ENCODE results near the gene SFTPA2.
"Not testable (repeated sequence)": the region's sequence is repeated elsewhere in the genome, so short reads cannot be mapped to it uniquely, and the experiment has no call there.

The SFTPA2 gene

DNA sequence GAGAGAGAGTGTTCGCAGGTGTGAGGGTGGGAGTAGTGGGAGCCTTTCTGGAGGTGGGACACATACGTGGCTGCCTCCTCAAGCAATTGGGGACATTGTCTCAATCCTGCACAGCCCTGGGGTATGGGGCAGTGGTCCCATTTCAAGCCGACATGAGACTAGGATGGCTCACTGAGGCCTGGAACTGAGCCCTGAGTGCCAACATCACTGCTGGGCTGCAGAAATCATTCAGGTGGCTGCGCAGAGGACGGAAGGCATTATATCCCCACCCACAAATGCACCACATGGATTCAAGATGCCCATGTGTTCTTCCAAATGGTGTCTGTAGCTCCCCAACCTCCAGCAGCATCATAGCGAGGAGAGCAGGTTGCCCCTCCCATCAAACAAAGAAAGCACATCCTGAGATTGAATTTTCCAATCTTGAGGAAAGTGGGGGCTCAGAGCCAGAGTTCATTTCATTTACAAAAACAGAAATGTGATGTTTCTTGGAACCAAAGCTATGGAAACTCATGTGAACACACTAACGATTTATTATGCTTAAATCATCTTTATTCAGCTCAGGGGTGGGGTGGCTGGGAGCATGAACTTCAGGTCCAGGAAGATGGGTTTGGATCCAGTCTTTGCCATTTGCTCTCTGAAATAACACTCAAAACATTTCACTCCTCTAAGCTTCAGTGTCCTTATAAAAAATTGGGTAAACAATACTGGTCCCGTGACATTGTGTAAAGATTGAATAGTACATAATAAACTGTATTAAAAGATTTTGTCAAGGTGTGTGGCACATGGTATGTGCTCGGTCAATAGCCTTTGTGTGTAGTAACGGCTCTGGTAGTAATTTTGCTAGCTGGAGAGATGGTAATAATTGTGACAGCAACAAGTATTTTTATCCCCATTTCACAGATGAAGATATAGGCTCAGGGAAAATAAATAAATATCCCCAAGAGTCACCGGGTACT, 4.6 kb downstream of the SFTPA2 start:
- Histone ChIP-seq H2AFZ (ENCODE audit: low read depth, low read length) (no peak overlapping the region), H4K20me1 (ENCODE audit: insufficient read depth, low read length) (no peaks in the 10 kb centered on the region), H3K27ac (ENCODE audit: low read length) (no peak overlapping the region), H3K4me3 (ENCODE audit: low read length) (no peak overlapping the region), H3K36me3 (replicated peaks; ENCODE audit: low read depth, low read length) (no peaks in the 10 kb centered on the region), H3K4me2 (ENCODE audit: low read length) (no peak overlapping the region), H3K79me2 (ENCODE audit: low read length) (no peaks in the 10 kb centered on the region), H3K27me3 (ENCODE audit: low read depth, low read length) (no peaks in the 10 kb centered on the region), H3K4me1 (ENCODE audit: low read length) (peaks cover 11% of the 10 kb centered on the region; the same call in 1 of the 2 replicates), H3K9ac (ENCODE audit: low read length) (no peak overlapping the region), H3K9me3 (ENCODE audit: insufficient read depth, low read length) (no peaks in the 10 kb centered on the region)
- no peak for TF ChIP-seq EZH2phosphoT487 (IDR thresholded peaks at IDR 0.05; ENCODE audit: low read depth)
- TF ChIP-seq, protein P1, sequence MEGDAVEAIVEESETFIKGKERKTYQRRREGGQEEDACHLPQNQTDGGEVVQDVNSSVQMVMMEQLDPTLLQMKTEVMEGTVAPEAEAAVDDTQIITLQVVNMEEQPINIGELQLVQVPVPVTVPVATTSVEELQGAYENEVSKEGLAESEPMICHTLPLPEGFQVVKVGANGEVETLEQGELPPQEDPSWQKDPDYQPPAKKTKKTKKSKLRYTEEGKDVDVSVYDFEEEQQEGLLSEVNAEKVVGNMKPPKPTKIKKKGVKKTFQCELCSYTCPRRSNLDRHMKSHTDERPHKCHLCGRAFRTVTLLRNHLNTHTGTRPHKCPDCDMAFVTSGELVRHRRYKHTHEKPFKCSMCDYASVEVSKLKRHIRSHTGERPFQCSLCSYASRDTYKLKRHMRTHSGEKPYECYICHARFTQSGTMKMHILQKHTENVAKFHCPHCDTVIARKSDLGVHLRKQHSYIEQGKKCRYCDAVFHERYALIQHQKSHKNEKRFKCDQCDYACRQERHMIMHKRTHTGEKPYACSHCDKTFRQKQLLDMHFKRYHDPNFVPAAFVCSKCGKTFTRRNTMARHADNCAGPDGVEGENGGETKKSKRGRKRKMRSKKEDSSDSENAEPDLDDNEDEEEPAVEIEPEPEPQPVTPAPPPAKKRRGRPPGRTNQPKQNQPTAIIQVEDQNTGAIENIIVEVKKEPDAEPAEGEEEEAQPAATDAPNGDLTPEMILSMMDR (IDR thresholded peaks at IDR 0.05; ENCODE audit: low read depth, low read length), result no peak

DNA sequence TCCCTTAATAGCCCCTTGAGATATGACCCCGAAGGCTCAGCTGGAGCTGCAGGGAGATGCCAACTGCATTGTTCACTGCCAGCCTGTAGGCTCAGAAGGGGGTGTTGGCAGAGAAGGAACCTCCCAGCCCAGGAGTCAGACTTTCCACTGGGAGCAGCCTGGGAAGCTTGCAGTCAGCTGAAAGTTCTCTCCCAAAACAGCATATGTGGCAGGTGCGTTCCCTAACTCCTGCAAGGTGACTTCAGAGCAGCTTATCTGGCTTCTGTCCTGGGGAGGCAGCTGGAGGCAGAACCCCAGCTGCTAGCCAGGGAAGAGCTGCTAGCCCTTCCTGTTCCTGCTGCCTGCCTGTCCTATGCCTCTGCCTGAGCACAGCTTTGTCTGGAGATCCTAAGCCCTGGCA, 8.1 kb downstream of the SFTPA2 start:
- no peak overlapping the region for H3K4me3 ChIP-seq (ENCODE audit: low read length)
- H2AFZ ChIP-seq (ENCODE audit: low read depth, low read length), result no peak overlapping the region
- H3K27ac ChIP-seq (ENCODE audit: low read length), result no peak overlapping the region
- no peaks in the 10 kb centered on the region for H3K36me3 ChIP-seq (replicated peaks; ENCODE audit: low read depth, low read length)
- no peak overlapping the region for H3K9ac ChIP-seq (ENCODE audit: low read length)
- no peaks in the 10 kb centered on the region for H4K20me1 ChIP-seq (ENCODE audit: insufficient read depth, low read length)
- no peak overlapping the region for H3K4me2 ChIP-seq (ENCODE audit: low read length)
- H3K79me2 ChIP-seq (ENCODE audit: low read length), result no peaks in the 10 kb centered on the region
- TF ChIP-seq, protein P1 (IDR thresholded peaks at IDR 0.05; ENCODE audit: low read depth, low read length), result no peak
- TF ChIP-seq EZH2phosphoT487 (IDR thresholded peaks at IDR 0.05; ENCODE audit: low read depth), result no peak
- H3K27me3 ChIP-seq (ENCODE audit: low read depth, low read length), result no peaks in the 10 kb centered on the region
- no peaks in the 10 kb centered on the region for H3K9me3 ChIP-seq (ENCODE audit: insufficient read depth, low read length)
- H3K4me1 ChIP-seq (ENCODE audit: low read length), result peaks cover 2% of the 10 kb centered on the region; the same call in 1 of the 2 replicates

DNA sequence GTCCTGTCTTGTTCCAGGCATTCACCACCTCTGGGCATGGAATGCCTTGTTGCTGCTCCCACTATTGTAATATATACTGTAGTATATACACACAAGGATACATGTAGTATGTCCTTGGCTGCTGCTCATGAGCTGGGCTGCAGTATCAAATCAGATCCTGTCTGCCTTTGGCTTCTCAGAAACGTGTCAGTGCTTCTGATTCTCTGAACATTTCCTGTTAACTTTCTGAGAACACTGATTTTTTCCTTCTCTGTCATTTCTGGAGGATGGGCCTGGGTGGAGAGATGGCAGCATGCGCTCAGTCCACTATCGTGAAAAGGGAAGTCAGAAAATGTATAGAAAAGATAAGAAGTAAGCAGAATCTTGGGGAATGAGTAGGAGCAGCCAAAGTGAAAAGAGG, 12.2 kb downstream of the SFTPA2 start:
- H3K4me3 ChIP-seq (ENCODE audit: low read length), result no peak overlapping the region
- no peak overlapping the region for H3K9ac ChIP-seq (ENCODE audit: low read length)
- no peaks in the 10 kb centered on the region for H3K36me3 ChIP-seq (replicated peaks; ENCODE audit: low read depth, low read length)
- no peaks in the 10 kb centered on the region for H3K9me3 ChIP-seq (ENCODE audit: insufficient read depth, low read length)
- H3K4me2 ChIP-seq (ENCODE audit: low read length), result no peak overlapping the region
- H3K79me2 ChIP-seq (ENCODE audit: low read length), result no peaks in the 10 kb centered on the region
- H3K27ac ChIP-seq (ENCODE audit: low read length), result no peak overlapping the region
- TF ChIP-seq EZH2phosphoT487 (IDR thresholded peaks at IDR 0.05; ENCODE audit: low read depth), result no peak
- TF ChIP-seq, protein P1 (IDR thresholded peaks at IDR 0.05; ENCODE audit: low read depth, low read length), result no peak
- H3K4me1 ChIP-seq (ENCODE audit: low read length), result peaks cover 2% of the 10 kb centered on the region; the same call in 1 of the 2 replicates
- H2AFZ ChIP-seq (ENCODE audit: low read depth, low read length), result no peak overlapping the region
- H4K20me1 ChIP-seq (ENCODE audit: insufficient read depth, low read length), result no peaks in the 10 kb centered on the region
- H3K27me3 ChIP-seq (ENCODE audit: low read depth, low read length), result no peaks in the 10 kb centered on the region

DNA sequence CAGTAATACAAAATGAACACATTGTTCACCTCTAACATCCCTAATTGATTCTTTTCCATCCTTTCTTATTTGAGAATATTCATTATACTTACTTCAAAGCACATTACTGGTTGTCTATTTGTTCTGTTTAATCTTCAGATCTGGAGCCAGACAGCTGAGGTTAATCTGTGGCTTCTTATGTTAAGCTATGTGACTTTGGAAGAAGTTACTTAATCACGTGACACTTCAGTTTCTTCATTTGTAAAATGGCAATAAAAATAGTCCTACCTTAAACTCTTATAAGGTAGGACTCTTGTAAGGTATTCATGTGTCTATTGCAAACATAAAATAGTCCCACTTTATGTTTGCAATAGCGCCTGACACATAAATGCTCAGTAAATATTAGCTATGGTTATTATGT, 13.1 kb downstream of the SFTPA2 start:
- not testable (repeated sequence) for H3K4me3 ChIP-seq (ENCODE audit: low read length); H3K27me3 ChIP-seq (ENCODE audit: low read depth, low read length); H3K9ac ChIP-seq (ENCODE audit: low read length); H3K4me1 ChIP-seq (ENCODE audit: low read length); H3K27ac ChIP-seq (ENCODE audit: low read length); H3K9me3 ChIP-seq (ENCODE audit: insufficient read depth, low read length); H3K79me2 ChIP-seq (ENCODE audit: low read length); H3K36me3 ChIP-seq (replicated peaks; ENCODE audit: low read depth, low read length); H3K4me2 ChIP-seq (ENCODE audit: low read length); H2AFZ ChIP-seq (ENCODE audit: low read depth, low read length); H4K20me1 ChIP-seq (ENCODE audit: insufficient read depth, low read length)

DNA sequence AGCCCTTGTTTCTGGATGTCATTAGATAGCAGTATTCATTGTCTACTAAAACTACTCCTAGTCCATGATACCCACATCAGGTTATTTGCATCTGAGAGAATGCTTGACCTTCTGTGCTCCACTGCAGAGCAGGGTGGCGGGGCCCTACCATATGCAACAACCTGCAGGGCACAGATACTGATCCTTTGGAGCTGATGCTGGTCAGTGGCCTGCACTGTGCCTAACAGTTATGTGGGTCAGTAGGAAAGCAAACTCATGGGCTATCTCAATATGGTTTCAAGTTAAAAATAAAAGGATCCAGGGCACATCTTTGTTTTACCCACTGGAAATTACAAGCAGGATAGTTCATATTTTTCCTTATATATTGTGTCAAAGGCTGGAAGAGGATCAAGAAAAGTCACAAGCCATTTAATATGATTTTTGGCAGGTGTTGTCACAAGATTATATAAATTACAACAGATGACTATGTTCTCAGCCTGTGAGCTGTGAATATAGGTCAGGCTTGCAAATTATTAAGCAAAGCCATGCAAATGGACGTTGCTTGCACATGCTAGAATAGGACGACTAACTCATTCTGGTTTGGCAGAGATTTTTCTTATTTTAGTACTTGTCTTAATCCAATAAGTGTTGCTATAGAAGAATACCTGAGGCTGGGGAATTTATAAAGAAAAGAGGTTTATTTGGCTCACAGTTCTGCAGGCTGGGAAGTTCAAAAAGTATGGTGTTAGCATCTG, 15.1 kb downstream of the SFTPA2 start:
- not testable (repeated sequence) for H3K27me3 ChIP-seq (ENCODE audit: low read depth, low read length); H3K27ac ChIP-seq (ENCODE audit: low read length); H3K9me3 ChIP-seq (ENCODE audit: insufficient read depth, low read length); H4K20me1 ChIP-seq (ENCODE audit: insufficient read depth, low read length); H3K4me2 ChIP-seq (ENCODE audit: low read length); H3K79me2 ChIP-seq (ENCODE audit: low read length); H2AFZ ChIP-seq (ENCODE audit: low read depth, low read length); H3K4me3 ChIP-seq (ENCODE audit: low read length); H3K36me3 ChIP-seq (replicated peaks; ENCODE audit: low read depth, low read length); H3K9ac ChIP-seq (ENCODE audit: low read length)
- H3K4me1 ChIP-seq (ENCODE audit: low read length), result peaks cover 15% of the 10 kb centered on the region

DNA sequence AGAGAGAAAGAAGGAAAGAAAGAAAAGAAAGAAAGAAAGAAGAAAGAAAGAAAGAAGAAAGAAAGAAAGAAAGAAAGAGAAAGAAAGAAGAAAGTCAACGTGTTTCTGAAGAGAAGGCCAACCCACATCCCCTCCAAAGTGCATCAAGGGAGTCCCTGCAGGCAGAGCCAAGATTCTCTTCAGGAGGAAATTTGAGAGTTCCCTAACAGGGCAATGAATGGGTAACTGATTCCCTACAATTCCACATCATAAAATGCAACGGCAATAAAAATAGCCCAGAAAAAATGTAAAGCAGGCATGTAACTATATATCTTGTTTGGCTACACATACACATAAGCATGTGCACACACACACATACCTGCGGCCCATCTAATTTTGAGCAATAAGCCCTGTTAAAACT, 15.8 kb downstream of the SFTPA2 start:
- H3K9ac ChIP-seq (ENCODE audit: low read length); H3K27me3 ChIP-seq (ENCODE audit: low read depth, low read length); H3K27ac ChIP-seq (ENCODE audit: low read length); H4K20me1 ChIP-seq (ENCODE audit: insufficient read depth, low read length); H3K4me3 ChIP-seq (ENCODE audit: low read length); H3K4me2 ChIP-seq (ENCODE audit: low read length); H3K36me3 ChIP-seq (replicated peaks; ENCODE audit: low read depth, low read length); H2AFZ ChIP-seq (ENCODE audit: low read depth, low read length); H3K9me3 ChIP-seq (ENCODE audit: insufficient read depth, low read length); H3K79me2 ChIP-seq (ENCODE audit: low read length): not testable (repeated sequence)
- H3K4me1 ChIP-seq (ENCODE audit: low read length), result peaks cover 15% of the 10 kb centered on the region

Data from OCI-LY3 (cell line).